GM18498 (cell line): ENCODE data around the gene ACSS3.

Experiments
- ATAC-seq: cut with Tn5 transposase; IDR thresholded peaks from one replicate; pipeline ENCODE4 v1.9.1; 2021; ENCODE audit warnings: mild to moderate bottlenecking, moderate library complexity; ENCODE audit not compliant: unreplicated experiment

Gene ACSS3

DNA sequence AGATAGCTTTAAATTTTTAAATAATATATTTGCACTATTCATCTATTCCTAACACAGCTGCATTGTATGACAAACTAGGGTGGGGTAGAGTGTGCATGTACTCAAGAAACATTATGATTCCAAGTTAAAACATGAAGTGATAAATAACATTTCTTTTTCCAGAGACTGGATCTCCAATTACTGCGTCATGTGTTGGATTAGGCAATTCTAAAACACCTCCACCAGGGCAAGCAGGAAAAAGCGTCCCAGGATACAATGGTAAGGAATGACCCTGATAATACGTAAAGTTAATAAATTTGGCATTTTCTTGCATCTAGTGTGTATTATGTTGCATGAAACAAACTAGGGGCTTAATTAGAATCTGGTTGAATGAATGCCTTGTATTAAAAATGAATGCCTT is 138.9 kb downstream of the ACSS3 start:
- no peak for ATAC-seq

DNA sequence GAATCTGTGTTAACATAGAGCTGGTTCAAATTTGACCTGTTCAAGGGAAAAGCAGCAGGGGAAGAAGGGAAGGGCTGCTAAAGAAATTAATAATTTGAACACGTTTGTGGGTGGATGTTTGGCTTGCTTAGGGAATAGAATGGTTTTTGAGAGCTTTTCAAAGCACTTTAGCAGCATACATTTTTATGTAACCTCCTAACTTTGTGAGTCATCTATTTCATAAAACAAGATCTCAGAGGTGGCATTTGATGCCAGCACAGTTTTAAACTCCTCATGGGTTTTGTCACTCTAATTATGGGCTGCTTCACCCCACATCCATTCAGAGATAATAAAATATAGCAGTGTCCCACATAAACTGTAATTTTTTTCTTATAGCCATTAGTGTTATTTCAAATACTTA is 143.8 kb downstream of the ACSS3 start:
- no peak for ATAC-seq

GRCh38 chr12:81222846-81223592 is 145.1 kb downstream of the ACSS3 start:
- ATAC-seq = no peak

- ATAC-seq = no peak
Measured at GRCh38 chr12:81224626-81225025, 146.7 kb downstream of the ACSS3 start.

DNA sequence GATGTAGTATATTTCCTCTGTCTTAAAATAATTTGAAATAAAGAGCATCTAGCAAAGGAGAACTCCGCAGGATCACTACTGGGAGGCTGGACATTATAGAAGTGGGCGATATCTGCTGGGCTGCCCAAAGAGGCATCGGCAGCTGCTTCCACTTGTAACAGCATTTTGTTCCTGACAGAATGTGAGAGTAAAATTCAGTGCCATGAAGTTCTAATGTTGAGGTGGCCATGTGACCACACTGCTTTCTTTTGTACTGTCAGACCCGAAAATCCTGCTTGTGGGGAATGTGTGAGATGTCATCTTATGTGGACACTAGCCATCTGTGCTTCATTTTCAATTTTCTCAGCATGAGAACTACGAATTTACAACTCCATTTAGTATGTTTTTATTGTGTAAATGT is 151.9 kb downstream of the ACSS3 start:
- no peak for ATAC-seq

GRCh38 chr12:81231574-81232368 is 153.9 kb downstream of the ACSS3 start:
- ATAC-seq = no peak

- ATAC-seq = no peak
Measured at GRCh38 chr12:81245458-81245857, 167.6 kb downstream of the ACSS3 start.

DNA sequence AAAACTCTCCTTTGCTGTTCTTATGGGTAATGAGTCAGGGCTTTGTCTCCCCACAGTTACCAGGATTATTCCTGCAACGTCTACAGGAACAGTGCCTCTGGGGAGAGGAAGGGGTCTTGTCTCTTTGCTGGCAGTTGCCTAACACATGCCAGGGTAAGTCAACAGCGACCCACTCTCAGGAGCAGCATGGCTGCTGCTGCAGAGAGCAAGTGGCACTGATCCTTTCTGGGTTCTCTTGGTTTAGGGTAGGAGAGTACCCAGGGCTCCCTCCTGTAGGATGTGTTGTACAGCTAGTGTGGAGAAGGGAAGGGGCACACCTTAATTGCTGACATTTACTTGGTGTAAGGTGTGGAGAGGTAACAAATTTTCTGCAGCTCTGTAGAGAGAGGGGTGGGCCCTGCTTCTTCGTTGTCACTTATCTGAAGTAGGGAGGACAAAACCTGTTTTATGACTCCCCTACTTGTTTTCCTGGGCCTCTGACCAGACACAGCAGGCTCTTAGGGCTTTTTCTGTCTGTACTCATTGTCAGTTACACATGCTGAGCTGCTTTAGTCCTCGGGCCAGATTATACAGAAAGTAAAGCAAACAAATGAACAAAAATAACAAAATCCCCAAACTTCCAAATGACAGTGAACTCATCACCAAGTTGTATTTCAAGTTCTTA is 168.2 kb downstream of the ACSS3 start:
- ATAC-seq = no peak

- no peak for ATAC-seq
Measured at GRCh38 chr12:81249976-81250375, 172.1 kb downstream of the ACSS3 start.

- ATAC-seq = no peak
Measured at GRCh38 chr12:81252228-81252627, 174.3 kb downstream of the ACSS3 start.

DNA sequence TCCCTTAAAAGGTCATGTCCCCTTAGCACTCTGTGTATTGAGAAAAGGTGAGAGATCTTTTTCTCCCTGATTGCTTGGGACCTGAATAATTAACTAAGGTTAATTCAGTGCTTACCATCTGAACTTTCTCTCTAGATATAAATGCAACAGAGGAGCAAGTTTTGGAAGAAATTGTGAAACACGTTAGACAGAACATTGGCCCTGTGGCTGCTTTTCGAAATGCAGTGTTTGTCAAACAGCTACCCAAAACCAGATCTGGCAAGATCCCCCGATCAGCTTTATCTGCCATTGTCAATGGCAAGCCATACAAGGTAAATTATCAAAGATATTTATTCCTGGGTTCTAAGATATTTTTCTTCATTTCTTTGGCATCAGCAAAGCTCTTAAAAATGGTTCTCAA is 175.5 kb downstream of the ACSS3 start:
- no peak for ATAC-seq

DNA sequence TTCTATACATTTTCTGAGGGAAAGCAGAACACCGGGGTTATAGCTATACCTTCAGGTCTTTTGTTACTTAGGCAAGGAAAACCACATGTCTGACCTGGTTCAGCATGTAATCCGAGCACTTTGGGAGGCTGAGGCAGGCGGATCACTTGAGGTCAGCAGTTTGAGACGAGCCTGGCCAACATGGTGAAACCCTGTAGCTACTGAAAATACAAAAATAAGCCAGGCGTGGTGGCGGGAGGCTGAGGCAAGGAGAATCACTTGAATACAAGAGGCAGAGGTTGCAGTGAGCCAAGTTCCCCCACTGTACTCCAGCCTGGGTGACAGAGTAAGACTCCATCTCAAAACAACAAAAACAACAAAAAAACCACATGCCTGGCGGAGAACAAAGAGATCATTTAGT is 177.6 kb downstream of the ACSS3 start:
- no peak for ATAC-seq

DNA sequence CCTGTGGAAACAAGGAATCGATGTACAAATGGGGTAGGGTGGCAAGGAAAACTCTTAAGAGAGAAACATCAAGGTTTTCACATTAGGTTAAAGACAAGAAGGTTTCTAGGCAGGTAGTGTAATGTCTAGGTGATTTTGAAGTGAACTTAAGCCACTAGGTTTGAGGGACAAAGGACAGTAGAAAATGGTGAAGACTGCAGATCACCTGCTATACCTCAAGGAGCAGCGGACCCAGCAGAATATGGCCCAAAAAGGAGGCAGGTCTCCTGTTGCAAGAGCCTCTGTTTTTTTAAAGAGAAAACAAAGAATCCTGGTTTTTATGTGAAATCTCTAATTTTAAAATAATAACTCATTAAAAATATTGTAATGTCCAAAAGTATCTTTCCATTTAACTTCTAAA is 178.1 kb downstream of the ACSS3 start:
- ATAC-seq = no peak

GRCh38 chr12:81257947-81258551 is 180.2 kb downstream of the ACSS3 start:
- no peak for ATAC-seq

GRCh38 chr12:81259360-81259759 is 181.5 kb downstream of the ACSS3 start:
- no peak for ATAC-seq

GRCh38 chr12:81261508-81262207 is 183.8 kb downstream of the ACSS3 start:
- ATAC-seq = no peak

- ATAC-seq = no peak
Measured at GRCh38 chr12:81263072-81263471, 185.2 kb downstream of the ACSS3 start.

GRCh38 chr12:81270385-81270784 is 192.5 kb downstream of the ACSS3 start:
- no peak for ATAC-seq

DNA sequence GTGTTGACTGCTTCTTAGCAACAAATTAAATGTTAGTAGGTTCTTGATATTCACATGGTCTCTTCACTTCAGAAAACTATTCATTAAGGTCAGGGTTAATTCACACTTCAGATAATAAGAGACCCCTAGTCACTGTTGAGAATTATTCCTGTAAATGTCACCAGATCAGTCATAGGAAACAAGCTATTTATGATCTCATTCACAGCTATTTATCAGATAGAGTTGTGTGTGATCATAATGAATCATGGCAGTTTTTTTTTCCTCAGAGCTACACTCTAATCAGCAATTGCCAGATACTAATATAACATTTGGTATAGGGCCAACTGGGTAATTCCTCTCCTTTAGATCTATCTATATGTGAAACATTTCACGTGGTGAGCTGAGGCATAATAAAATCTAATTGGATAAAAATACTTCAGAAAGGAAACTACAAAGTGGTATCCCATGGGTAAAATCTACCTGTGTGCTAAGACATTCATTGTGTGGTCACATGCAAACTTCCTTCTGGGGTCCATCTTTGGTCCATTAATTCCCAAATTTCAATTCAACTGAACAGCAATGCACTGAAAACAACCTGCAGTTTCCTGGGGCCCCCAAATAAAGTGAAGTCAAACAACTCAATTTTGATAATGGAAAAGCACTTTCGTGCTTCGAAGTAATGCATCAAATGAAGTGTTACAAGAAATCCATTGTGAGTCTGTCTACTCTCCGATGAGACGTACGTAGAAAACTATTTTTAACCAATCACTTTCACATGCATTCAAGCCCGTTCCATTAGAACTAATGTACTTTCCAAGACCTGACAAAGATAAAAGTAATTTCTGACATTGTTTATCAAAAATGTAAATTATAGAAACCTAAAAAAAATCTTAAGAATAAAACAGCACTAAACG is 197.0 kb downstream of the ACSS3 start:
- ATAC-seq = no peak

DNA sequence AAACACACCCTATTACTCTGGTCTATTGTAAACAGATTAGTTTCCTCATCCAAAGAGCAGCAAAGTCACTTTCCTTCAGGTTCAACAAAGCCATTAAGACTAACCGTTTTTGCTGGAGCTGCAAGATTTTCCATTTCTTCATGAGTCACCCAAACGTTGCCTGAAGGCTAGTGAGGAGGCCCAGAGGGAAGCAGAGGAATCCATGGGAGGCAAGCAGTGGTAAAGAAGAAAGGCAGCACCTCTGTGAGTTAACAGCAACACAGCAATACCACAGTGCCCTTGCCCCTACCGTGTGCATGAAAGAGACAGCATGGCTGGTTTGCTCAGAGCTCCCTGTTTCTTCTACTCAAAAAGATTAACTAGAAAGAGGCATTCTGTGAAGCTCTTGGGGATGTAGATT is 206.3 kb downstream of the ACSS3 start:
- no peak for ATAC-seq
